ENCODE measurements around the gene CDYL2. TPM values are rescaled to one million over a fixed set of nuclear protein-coding genes. Genes with fewer than 3 reads are reported as not detected.

CDYL2 gene
- total RNA-seq, 2 donors from 2014 or later, result 1.6 to 7.8 TPM

DNA sequence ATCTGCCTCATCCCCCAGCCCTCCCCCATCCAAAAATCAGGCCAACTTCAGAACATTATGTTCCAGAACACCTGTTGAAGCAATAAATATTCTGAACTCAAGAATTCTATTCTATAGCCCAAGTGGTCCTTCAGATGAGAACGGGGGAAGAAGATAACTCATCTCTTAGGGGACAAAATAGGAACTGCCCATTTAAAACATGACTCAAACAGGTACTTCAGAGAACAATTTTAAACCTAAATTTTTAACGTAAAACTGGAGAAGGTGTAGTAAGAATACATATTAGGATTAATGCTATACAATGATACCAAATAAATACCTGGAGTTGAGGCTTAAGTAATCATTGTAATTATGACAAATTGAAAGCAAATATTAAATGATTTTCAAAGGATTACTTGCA, 112.1 kb downstream of the CDYL2 start:
- Histone ChIP-seq H3K4me1 (peaks cover 6% of the 10 kb centered on the region), H3K36me3 (replicated peaks in 1 of 2; ENCODE audit: insufficient read depth in 1 of 2, low read depth in 2 of 2) (no peaks in the 10 kb centered on the region), H3K9me3 (no peaks in the 10 kb centered on the region), H3K27me3 (no peaks in the 10 kb centered on the region), H3K27ac (no peak overlapping the region), H3K4me3 (no peak overlapping the region)
- intact Hi-C loops (cut with DNase I), result no loop called here
- no peak for ATAC-seq
- TF ChIP-seq, protein P1, sequence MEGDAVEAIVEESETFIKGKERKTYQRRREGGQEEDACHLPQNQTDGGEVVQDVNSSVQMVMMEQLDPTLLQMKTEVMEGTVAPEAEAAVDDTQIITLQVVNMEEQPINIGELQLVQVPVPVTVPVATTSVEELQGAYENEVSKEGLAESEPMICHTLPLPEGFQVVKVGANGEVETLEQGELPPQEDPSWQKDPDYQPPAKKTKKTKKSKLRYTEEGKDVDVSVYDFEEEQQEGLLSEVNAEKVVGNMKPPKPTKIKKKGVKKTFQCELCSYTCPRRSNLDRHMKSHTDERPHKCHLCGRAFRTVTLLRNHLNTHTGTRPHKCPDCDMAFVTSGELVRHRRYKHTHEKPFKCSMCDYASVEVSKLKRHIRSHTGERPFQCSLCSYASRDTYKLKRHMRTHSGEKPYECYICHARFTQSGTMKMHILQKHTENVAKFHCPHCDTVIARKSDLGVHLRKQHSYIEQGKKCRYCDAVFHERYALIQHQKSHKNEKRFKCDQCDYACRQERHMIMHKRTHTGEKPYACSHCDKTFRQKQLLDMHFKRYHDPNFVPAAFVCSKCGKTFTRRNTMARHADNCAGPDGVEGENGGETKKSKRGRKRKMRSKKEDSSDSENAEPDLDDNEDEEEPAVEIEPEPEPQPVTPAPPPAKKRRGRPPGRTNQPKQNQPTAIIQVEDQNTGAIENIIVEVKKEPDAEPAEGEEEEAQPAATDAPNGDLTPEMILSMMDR (IDR thresholded peaks at IDR 0.05), result no peak
- TF ChIP-seq POLR2A (IDR thresholded peaks at IDR 0.05), result no peak
- DNase-seq, result no peak
- WGBS, 2 donors, result 92% methylated on average over 2 of the region's 2 CpGs

DNA sequence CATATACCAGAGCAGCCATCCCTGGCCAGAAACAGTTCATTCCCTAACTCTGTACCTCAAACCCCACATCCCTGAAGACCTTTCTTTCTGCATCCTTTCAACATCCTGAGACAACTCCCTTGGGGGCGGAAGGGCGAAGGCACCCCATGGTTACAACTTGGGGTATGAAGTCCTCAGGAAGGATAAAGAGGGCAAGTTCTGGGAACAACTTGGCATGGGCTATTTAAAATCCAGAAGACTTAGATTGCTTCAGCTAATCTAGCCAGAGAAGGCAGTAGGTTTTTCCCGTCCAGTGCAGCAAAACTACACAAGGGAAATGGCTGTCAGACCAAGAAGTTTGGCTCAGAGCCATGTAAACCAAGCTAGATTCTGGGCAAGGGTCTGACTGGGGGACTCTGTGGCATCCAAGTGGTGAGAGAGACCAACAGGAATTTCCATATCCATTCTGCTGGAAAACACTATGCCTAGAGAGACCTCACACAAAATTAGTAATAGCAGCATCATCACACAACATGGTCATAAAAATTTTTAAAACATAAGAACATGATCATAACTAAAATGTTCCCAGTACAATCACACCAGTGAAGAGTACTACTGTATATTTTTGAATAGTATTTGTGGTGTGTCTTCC, 113.2 kb downstream of the CDYL2 start:
- no peaks in the 10 kb centered on the region for H3K27me3 ChIP-seq
- intact Hi-C loops (cut with DNase I), result no loop called here
- 89 to 91% methylated on average over 3 of the region's 3 CpGs for WGBS, 2 donors

DNA sequence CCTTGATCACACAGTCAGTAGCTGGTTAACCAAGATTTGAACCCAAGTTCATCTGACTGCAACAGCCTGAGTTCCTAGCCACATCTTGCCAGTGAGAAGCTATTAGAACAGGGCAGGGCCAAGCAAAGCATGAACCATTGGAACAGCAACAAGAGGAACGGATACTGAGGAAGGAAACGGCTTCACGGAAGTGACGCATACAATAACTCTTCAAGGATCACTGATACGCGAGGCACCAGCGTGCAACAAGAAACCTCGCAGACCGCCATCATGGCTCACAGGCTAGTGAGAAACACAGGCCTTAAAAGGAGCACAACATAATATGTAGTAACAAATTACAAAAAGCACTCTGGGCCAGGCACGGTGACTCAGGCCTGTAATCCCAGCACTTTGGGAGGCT, 114.9 kb downstream of the CDYL2 start:
- no peaks in the 10 kb centered on the region for H3K27me3 ChIP-seq
- H3K36me3 ChIP-seq (replicated peaks in 1 of 2; ENCODE audit: insufficient read depth in 1 of 2, low read depth in 2 of 2), result no peaks in the 10 kb centered on the region
- H3K4me1 ChIP-seq, result peaks cover 6% of the 10 kb centered on the region
- ATAC-seq (no peak), DNase-seq (no peak)
- H3K4me3 ChIP-seq, result no peak overlapping the region
- no peak for TF ChIP-seq POLR2A (IDR thresholded peaks at IDR 0.05)
- TF ChIP-seq, protein P1 (IDR thresholded peaks at IDR 0.05), result no peak
- no peaks in the 10 kb centered on the region for H3K9me3 ChIP-seq
- H3K27ac ChIP-seq, result no peak overlapping the region
- 77 to 79% methylated on average over 10 of the region's 10 CpGs for WGBS, 2 donors
- intact Hi-C loops (cut with DNase I), result no loop called here

More for the DNA sequence above, 113.2 kb downstream of the CDYL2 start:
- Histone ChIP-seq H3K9me3 (no peaks in the 10 kb centered on the region), H3K4me3 (no peak overlapping the region), H3K4me1 (peaks cover 6% of the 10 kb centered on the region), H3K27ac (no peak overlapping the region), H3K36me3 (replicated peaks in 1 of 2; ENCODE audit: insufficient read depth in 1 of 2, low read depth in 2 of 2) (no peaks in the 10 kb centered on the region)
- no peak for ATAC-seq
- DNase-seq, result no peak
- TF ChIP-seq, protein P1 (IDR thresholded peaks at IDR 0.05), result no peak
- TF ChIP-seq POLR2A (IDR thresholded peaks at IDR 0.05), result no peak

DNA sequence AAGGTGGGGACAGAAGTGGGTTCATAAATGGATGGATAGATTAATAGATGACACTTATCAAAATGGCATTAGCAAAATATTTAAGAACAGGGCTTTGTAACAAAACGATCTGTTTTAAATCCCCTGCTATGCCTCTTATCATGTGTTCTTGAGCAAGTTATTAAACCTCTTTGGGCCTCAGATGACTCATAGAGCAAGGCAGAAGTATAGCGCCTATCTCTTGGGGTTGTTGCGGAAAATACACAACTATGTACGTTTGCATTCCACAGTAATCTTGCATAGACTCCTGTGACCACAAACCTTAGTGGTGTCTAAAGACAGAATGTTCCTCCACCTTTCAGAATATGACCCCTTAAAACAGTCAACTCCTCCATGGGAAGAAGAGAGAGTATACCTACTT, 116.8 kb downstream of the CDYL2 start:
- Histone ChIP-seq H3K4me1 (no peaks in the 10 kb centered on the region), H3K27me3 (no peaks in the 10 kb centered on the region), H3K4me3 (no peak overlapping the region), H3K9me3 (no peaks in the 10 kb centered on the region), H3K27ac (no peak overlapping the region), H3K36me3 (replicated peaks in 1 of 2; ENCODE audit: insufficient read depth in 1 of 2, low read depth in 2 of 2) (no peaks in the 10 kb centered on the region)
- 58 to 72% methylated on average over 4 of the region's 4 CpGs for WGBS, 2 donors
- TF ChIP-seq POLR2A (IDR thresholded peaks at IDR 0.05), result no peak
- TF ChIP-seq, protein P1 (IDR thresholded peaks at IDR 0.05), result no peak
- intact Hi-C loops (cut with DNase I), result no loop called here
- ATAC-seq (no peak), DNase-seq (no peak)

DNA sequence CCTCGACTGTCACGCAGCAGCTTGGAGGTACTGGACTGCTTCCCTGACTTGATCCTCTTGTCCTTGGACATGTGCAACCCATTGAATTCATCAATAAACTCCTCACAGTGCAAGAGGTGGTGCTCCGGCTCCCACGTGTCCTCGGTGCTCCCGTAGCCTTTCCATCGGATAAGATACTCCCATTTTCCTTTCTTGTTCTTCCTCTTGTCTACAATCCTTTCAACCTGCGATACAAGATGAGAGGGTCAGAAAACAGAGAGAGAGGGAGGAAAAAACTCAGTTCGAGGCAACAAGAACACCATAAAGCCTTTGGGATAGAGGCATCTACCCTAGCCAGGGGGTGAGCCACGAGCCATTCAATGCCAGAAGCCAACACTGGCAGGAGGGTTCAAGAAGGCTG, 119.5 kb downstream of the CDYL2 start:
- no peak overlapping the region for H3K4me3 ChIP-seq
- no peaks in the 10 kb centered on the region for H3K4me1 ChIP-seq
- no peak for DNase-seq
- no peaks in the 10 kb centered on the region for H3K9me3 ChIP-seq
- ATAC-seq, result no peak
- H3K36me3 ChIP-seq (replicated peaks in 1 of 2; ENCODE audit: insufficient read depth in 1 of 2, low read depth in 2 of 2), result no peaks in the 10 kb centered on the region
- 80 to 93% methylated on average over 10 of the region's 10 CpGs for WGBS, 2 donors
- intact Hi-C loops (cut with DNase I), result no loop called here
- TF ChIP-seq POLR2A (IDR thresholded peaks at IDR 0.05), result no peak
- TF ChIP-seq, protein P1 (IDR thresholded peaks at IDR 0.05), result no peak
- H3K27ac ChIP-seq, result no peak overlapping the region
- no peaks in the 10 kb centered on the region for H3K27me3 ChIP-seq

Data from body of pancreas (tissue), 4 donors.